GM19025 (cell line): ENCODE results near the gene MEX3D.
"Not testable (repeated sequence)": the region's sequence is repeated elsewhere in the genome, so short reads cannot be mapped to it uniquely, and the experiment has no call there.

Experiments used
- ATAC-seq: cut with Tn5 transposase; IDR thresholded peaks from one replicate; pipeline ENCODE4 v1.9.1; 2021; ENCODE audit warnings: mild to moderate bottlenecking, low read depth, moderate library complexity; ENCODE audit not compliant: unreplicated experiment

Gene MEX3D

DNA sequence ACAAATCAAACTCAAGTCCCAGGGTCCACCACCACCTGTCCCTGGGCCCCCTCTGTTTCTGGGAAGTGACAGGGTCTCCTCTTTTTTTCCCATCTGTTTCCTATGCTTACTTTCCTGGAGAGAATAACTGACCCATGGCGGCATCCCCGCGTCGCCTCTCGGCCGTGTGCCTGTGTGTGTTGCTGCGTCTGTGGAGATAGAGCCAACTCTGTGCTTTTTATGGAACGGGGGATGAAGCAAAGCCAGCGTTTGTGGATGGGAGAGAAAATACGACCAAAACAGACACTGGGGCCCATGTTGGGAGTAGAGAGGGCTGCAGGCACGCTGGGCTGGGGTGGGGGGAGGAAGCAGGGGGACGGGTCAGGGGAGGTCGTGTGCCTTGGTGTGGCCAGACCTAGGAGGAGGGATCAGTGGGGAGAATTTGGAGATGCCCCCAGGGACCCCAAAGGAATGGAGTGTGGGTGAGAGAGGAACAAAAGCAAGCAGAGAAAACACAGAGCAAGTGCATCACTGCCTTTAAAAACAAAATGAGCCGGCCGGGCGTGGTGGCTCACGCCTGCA, 27.7 kb downstream of the MEX3D start:
- ATAC-seq, result no peak

DNA sequence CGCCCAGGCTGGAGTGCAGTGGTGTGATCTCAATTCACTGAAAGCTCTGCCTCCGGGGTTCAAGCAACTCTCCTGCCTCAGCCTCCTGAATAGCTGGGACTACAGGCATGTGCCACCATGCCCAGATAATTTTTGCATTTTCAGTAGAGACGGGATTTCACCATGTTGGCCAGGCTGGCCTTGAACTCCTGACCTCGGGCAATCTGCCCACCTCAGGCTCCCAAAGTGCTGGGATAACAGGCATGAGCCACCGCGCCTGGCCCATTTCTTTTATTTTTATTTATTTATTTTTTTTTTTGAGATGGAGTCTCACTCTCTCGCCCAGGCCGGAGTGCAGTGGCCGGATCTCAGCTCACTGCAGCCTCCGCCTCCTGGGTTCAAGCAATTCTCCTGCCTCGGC, 28.4 kb downstream of the MEX3D start:
- ATAC-seq, result not testable (repeated sequence)

DNA sequence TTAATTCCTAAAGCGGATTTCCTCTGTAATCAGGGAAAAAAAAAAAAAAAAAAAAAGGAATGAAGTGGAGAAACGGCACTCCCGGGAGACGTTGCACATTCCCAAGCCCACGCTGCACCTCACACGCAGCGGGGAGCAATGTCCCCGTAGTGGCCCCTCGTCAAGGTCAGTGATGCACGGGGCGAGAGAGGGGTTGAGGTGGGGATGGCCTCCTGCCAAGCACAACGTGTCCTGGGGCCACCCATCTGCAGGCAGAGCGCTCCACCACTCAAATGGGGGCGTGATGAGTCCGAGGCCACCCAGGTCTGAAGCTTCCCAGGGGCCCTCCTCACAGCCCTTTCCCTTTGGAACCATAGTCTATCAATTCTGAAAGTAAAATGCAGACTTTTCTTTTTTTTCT, 29.1 kb downstream of the MEX3D start:
- ATAC-seq, result no peak

DNA sequence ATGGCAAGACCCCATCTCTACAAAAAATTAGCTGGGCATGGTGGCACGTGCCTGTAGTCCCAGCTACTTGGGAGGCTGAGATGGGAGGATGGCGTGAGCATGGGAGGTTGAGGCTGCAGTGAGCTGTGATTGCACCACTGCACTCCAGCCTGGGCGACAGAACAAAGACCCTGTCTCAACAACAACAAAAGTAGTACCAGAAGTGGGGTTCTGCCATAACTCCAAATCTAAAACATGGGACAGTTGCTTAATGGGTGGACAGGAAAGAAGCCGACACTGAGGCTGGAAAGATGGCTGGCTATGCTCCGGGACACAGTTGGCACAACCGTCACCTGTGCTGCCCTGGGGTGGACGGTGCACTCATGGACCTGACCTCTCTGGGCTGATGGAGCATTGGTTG, 32.4 kb downstream of the MEX3D start:
- ATAC-seq, result not testable (repeated sequence)

DNA sequence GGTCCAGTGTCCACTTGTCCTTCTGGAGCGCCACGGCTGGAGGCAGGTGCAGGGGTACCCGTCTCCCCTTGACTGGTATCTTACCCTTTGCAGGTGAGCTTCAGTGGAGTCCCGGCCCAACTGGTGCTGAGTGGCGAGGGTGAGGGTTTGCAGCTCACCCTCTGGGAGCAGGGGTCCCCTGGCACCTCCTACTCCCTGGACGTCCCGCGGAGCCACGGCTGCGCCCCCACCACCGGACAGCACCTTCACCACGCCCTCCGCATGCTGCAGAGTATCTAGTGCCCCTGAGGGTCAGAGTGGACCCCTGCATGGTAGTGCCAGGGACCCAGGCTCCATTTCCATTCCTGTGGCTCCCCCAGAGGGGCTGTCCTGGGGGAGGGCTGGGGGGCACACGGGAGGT, 33.2 kb downstream of the MEX3D start:
- no peak for ATAC-seq

DNA sequence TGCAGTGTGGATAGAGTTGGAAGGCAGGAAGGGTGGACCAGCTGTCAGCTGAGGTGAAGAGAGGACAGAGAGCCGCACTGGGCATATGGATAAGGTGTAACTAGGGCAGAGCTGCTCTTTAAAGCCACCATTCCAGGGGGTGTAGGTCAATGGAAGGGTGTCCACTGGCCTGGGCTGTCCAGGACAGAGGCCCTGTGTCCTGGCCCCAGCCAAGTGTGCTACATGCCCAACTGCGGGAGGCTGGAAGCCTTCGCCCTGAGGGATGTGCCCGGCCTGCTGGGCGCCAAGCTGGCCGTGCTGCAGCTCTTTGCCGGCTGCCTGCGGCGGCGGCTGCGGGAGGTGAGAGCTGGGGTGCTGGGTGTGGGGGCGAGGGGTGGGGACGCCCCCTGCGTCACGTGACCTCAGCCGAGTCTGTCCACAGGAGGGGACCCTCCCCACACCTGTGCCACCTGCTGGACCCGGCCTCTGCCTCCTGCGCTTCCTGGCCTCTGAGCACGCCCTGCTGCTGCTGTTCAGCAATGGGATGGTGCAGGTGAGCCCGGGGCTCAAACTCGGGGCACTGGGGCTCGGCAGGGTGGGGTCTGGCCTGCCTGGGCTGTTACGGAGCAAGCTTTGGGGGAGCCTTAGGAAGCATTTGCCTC, 34.5 kb downstream of the MEX3D start:
- no peak for ATAC-seq

DNA sequence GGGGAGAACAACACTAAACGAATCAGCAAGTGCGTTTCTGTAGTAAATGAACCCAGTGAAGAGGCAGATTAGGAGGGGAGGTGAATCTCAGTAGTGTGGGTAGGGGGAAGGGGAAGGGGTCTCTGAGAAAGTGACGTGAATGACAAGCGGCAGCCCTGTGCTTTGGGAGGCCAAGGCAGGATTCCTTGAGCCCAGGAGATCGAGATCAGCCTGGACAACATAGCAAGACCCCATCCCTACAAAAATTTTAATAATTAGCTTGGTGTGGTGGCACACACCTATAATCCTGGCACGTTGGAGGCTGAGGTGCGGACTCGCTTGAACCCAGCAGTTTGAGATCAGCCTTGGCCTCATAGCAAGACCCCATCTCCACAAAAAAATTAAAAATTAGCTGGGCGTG, 36.1 kb downstream of the MEX3D start:
- ATAC-seq, result no peak

DNA sequence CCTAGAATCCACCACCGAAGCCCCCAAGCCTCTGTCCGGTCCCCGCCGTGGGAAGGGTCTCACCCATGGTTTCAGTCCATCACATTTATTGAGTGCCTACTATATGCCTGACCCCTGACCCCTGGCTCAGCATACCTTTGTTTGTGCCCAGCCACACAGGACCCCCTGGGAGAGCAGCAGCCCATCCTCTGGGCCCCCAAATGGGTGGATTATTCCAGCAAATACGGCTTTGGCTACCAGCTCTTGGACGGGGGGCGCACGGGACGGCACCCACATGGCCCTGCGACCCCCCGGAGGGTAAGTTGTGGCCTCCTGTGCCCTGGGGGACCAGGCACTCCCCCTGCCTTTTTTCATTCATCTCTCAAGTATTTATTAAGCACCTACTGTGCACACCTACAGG, 36.5 kb downstream of the MEX3D start:
- ATAC-seq, result no peak

DNA sequence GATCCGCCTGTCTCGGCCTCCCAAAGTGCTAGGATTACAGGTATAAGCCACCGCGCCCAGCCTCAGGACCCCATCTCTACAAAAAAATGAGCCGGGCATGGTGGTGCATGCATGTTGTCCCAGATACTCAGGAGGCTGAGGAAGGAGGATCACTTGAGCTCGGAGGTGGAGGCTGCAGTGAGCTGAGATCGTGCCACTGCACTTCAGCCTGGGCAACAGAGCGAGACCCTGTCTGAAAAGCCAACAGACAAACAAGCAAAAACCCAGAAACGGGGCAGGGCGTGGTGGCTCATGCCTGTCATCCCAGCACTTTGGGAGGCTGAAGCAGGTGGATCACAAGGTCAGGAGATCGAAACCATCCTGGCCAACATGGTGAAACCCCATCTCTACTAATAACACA, 37.3 kb downstream of the MEX3D start:
- not testable (repeated sequence) for ATAC-seq

DNA sequence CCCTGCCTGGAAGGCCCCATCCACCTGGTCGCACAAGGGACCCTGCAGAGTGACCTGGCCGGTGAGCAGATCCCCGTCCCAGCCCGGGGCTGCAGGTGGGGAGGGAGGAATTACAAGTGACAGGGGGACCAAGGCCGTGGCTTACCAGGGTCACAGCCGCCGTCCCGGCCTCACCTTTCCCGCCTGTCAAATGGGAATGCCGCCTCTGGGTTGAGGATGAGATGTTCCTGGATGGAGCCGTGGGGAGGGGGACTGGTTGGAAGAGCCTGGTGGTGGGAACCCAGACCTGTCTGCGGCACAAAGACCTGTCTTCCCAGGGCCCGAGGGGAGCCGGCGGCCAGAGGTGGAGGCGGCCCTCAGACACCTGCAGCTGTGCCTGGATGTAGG, 38.7 kb downstream of the MEX3D start:
- no peak for ATAC-seq

DNA sequence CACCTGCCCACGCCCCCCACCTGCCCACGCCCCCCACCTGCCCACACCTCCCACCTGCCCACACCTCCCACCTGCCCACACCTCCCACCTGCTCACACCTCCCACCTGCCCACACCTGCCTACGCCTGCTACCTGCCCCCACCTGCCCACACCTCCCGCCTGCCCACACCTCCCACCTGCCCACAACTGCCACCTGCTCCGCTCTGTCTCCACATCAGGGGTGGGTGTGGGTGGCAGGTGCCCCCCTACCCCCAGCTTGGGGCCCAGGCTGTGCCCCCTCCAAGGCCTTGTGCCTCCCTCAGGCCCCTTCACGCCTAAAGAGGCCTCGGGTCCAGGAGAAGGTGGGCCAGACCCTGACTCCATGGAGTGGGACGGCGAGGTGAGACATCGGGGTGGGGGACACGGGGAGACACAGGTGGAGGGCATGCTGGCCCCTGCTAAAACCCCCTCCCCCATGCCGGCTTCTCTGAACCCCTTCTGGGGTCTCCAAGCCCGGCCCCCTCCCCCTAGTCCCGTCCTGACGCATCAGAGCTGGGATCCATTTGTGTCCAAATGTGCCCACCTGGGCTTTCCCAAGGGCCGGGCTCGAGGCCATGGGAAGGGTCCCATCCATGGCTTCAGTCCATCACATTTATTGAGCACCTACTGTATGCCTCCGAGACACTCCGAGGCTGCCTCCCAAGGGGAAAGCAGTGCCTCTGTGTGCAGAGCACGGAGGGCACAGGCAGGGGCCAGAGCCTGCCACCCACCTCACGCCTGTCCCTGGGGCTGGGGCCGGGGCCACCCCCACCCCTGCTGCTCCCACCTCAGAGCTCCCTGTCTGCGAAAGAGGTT, 39.3 kb downstream of the MEX3D start:
- no peak for ATAC-seq

DNA sequence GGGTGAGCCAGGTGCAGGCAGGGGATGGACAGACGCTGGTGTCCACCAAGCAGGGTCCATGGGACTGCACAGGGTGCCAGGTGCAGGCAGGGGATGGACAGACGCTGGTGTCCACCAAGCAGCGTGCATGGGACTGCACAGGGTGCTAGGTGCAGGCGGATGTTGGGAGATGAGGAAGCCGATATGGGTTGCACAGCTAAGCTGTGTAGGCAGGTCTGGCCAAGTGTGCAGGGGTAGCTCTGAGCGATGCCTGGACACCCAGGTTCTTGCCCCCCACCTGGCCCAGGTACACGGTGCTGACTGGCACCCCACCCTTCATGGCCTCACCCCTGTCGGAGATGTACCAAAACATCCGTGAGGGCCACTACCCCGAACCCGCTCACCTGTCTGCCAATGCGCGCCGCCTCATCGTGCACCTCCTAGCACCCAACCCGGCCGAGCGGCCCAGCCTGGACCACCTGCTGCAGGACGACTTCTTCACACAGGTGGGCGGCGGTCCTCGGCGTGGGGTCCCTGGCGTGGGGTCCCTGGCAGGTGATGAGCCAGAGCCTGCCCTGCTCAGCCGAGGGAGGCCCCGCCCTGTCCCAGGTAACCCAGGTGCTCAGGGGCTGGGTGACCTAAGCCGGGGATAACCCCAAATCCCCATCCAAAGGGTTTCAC, 40.3 kb downstream of the MEX3D start:
- ATAC-seq, result no peak

DNA sequence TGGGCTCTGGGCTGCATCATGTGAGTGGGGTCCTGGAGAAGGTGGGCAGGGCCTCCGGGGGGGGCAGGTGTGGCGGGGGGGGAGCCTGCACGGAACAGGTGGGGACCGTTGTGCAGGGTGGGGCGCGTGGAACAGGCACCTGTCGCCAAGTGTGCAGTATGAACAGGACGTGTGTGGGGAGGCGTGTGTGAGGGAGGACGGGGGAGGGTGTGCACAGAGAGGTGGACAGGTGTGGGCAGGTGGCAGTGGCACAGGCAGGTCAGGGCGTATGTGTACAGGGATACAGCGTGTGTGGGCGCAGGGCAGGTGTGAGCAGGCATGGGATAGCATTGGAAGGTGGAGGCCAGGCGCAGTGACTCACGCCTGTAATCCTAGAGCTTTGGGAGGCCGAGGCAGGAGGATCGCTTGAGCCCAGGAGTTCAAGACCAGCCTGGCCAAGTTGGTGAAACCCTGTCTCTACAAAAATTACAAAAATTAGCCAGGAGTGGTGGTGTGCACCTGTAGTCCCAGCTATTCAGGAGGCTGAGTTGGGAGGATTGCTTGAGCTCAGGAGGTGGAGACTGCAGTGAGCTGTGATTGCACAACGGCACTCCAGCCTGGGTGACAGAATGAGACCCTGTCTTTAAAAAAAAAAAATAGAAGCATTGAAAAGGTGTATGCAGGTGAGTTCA, 41.0 kb downstream of the MEX3D start:
- no peak for ATAC-seq

DNA sequence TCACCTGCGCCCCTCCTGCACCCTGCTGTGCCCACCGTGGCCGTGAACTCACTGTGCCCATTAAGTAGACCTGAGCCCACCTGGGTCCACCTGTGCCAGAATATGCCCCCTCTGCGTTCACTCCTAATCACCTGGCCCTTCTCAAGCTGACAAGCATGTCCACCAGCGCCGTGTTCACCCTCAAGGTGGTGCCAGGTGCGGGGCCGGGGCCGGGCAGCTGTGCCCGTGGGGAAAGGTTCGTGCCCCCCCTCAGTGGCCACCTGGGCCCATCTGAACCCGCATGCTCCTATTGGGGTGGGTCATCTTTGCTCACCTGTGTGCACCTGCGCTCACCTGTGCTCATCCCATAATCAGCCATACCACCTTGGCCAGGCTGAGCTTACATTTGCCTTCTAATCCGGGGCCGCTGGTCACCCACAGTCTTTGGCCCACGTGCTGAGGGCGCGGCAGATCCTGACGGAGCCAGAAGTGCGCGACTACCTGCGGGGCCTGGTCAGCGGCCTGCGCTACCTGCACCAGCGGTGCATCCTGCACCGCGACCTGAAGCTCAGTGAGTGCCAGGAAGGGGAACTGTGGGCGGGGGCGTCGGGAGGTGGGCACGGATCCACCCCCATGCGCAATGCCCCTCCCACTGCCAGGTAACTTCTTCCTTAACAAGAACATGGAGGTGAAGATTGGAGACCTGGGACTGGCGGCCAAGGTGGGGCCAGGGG, 41.9 kb downstream of the MEX3D start:
- no peak for ATAC-seq

DNA sequence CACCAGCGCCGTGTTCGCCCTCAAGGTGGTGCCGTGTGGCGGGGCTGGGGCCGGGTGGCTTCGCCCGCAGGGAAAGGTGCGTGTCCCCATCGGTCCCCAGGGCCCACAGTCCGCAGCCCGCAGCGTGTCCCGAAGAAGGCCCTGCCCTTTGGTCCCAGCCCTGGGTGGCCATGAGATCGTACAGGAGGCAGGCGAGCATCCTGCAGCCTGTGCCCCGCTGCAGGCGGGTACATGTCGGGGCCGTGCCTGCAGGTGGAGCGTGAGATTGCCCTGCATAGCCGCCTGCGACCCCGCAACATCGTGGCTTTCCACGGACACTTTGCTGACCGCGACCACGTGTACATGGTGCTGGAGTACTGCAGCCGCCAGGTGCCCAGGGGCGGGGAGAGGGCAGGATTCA, 42.8 kb downstream of the MEX3D start:
- ATAC-seq, result no peak

DNA sequence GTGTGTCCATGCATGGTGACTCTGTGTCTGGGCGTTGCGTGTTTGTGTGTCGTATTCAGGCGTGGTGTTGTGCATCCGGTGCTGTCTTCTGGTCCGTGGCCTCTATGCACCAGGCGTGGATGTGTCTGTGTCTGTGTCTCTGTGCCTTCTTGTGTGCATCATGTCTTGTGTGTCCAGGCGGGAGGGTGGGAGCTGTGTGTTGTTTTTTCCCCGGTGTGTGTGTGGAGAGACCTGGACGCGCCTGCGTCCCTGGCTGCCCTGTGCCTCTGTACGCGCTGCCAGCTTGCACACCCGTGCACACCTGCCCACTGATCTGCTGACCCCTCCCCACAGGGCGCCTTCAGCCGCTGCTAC, 43.2 kb downstream of the MEX3D start:
- no peak for ATAC-seq

DNA sequence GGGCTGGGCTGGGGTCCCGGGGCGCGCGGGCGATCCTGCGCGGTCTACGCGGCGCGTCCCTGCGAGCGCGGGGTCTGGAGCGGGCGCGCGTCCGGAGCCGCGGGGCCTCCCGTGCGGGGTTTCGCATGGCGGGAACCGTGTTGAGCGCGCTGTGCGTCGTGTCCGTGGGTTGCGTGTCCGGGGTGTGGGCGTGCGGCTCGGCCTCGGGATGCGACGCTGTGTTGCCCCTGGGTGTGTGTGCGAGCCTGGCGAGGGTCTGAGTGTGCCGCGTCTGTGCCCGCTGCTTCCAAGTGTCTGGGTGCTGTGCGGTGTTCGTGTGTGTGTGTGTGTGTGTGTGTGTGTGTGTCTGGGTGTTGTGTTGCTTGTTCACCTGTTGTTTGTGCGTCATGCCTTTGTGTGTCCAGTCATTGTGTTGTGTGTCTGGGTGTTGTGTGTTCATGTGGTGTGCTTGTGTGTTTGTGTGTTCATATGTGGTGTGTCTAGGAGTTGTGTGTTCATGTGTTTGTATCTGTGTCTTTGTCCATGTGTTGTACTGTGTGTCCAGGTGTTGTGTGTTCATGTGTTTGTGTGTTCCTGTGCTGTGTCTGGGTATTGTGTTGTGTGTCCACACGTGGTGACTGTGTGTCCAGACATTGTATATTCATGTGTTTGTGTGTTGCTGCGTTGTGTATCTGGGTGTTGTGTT, 43.7 kb downstream of the MEX3D start:
- ATAC-seq, result no peak

DNA sequence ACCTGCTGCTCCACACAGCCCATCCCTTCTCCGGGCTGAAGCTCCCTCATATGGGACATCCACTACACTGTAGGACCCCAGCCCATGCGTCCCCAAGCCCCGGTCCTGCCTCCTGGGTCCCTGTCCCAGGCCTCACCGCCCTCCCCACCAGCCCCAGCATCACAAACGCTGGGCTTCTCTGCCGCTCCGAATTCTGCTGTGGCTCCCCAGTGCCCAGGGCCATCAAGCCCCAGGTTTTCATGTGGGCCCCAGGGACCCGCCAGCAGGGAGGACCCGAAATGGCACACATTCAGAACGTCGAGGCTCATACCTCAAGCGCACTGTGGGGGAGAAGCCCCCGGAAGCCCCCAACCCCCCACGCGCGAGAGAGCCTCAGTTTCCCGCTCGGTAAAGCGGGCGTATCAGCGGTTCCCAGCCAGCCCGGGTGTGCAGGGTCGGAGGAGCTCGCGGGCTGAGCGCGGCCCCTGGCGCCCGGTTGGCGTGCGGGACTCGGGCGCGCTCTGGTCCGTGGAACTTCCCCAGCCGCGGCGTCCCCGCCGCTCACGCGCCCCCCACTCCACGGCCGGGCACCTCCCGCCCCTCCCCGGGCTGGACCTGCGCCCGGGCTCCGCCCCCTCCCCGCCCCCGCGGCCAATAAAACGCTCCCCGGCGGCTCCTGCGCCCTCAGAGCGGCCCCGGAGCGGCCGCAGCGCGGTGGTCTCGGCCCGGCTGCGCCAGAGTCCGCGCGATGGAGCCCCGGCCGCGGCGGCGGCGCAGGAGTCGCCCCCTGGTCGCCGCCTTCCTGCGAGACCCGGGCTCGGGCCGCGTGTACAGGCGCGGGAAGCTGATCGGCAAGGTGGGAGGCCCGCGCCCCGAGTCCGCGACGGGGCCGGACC, 44.5 kb downstream of the MEX3D start, which contains the start of gene PLK5:
TSS of gene PLK5 (plus strand) at position 666 of the 875 bp plus-strand sequence. CDS start 2,920 bp downstream, outside the sequence.
- ATAC-seq, result no peak

DNA sequence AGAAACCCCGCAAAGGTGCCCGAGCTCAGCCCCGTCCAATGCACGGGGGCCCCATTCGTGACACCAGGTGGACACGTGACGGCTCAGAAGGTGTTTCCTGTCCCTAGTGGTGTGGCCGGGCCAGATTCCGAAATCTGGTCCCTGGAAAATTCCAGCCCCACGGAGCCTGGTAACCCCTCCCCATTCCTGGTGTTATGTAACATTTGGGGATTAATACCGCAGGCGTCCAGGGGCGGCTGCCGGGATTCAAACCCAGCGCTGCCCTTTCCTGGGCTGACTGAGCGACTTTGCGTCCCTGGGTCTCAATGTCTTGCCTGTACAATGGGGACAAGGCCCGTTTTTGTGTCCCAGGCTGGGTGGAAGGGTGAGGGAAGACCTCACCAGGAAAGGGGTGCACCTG, 45.3 kb downstream of the MEX3D start:
- no peak for ATAC-seq
